ENCODE measurements around the gene DAB2. TPM values are rescaled to one million over a fixed set of nuclear protein-coding genes. Genes with fewer than 3 reads are reported as not detected.

Gene DAB2
- total RNA-seq, 1 donor from 2014 or later = 87.9 TPM

DNA sequence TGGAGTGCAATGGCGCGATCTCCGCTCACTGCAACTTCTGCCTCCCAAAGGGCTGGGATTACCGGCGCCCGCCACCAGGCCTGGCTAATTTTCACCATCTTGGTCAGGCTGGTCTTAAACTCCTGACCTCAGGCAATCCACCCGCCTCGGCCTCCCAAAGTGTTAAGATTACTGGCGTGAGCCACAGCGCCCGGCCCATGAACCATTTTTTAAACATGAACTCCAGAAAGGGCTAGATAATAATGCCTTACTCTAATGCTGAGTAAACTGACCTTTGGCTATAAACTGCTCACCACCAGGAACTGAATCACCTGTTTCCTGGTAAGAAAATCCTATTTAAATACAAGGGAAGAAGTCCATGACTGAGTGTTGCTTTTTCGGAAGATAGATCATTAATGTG, 23.2 kb upstream of the DAB2 start:
- DNase-seq (ENCODE audit: low spot score) = no peak

DNA sequence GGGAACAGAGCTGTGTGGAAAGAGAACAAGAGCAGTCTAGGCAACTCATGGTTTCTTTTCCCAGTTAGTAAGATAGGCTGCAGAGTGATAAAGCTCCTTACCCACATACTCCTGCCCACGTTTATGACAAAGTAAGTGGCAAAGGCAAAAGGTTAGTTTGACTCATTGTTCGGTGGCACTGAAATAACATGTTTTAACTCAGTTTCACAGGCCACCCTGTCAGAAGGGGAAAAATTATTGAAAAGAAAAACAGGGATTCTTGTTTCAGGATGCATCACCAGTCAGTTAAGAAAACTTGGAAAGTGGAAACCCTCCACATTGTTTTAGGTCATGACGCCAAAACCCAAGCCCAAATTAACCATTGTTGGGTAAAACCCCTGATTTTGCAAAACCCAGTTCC, 22.3 kb upstream of the DAB2 start:
- DNase-seq (ENCODE audit: low spot score) = no peak

DNA sequence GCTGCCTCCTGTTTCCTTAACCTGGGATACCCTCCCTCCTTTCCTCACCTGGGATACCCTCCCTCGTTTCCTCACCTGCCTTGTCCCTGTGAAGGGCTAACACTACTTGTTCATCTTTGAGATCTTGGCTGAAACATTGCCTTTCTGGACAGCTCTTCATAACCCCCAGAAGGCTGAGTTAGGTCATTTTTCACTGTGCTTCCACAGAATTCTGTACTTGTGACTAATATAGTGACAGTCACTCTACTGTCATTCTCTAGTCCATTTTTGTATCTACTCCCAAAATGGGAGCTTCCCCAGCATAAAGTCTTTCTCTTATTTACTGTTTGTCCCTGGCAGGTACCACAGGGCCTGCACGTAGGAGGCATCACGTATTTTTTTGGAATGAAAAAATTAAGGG, 21.5 kb upstream of the DAB2 start:
- no peak for DNase-seq (ENCODE audit: low spot score)

DNA sequence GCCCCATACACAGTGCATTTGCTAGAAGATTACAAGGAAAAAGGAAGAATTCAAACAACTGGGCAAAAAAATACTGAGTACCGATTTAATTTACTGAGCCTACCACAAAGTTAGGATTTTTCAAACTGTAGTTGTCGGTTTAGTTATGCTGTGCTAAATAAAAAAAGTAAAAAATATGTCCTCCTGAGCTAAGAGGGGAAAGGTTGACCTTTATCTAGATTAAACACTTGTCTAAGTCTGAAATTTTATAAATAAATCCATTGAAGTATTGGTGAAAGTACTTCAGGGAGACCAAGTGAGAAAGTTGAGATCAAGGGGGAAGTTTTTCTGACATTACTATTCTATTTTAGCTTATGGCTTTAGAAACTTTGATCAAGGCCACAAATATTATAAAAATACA, 19.1 kb upstream of the DAB2 start:
- DNase-seq (ENCODE audit: low spot score) = no peak

DNA sequence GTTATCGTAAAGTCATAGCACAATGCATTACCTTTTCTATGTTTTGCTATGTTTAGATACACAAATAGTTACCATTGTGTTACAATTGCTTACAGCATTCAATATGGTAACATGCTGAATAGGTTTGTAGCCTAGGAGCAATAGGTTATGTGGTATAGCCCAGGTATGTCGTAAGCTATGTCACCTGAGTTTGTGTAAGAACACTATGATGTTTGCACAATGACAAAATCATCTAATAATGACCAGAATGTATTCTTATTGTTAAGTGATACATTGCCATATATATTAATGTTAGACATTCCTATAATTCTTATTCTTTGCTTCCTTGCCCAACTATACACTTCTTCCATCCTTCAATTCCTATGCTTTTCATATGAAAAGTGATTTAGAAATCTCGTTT, 18.2 kb upstream of the DAB2 start:
- DNase-seq (ENCODE audit: low spot score) = no peak

DNA sequence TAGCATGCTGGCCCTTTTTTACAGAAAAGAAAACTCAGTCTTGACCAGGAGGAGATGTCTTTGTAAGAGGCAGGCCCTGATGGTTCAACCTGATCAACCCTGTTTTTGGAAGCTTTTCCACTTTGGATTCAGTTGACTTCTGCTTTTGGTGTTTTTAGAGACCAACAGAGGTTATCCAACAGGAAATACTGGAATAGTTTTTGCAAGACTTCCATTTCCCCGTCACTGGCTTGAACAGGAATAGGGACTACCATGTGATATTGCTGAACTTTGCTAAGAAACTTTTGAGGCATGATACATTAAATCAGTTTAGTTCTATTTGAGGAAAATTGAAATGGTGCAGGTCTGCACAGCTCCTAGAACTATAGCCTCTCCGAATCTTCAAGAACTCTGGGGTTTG, 17.1 kb upstream of the DAB2 start:
- DNase-seq (ENCODE audit: low spot score) = no peak

DNA sequence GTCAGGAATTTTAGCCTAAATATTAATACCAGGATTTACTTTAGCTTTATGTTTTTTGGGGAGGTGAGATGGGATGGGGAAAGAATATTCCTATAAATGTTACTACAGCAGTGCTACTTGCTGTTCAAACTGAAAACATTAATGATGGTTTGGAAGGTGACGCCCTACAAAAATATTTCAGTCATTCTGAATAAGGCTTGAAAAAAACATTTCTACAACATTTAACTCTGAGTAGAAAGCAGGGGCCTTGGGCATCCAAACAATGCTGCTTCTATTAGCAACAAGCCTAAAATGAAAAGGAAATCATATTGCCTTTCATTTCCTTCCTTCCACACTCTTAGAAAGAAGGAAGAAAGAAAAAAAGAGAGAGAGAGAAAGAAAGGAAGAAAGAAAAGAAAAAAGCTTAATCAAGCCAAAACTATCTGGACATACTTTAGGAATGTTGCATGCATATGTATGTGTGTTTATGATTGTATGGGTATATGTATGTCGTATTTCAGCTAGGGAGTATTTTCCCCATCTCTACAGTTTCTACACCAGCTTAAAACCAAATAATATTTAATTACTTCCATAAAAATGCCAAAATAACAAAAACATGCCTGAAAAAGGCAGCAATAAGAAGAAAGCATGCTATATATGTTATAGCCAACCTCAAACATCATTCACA, 16.3 kb upstream of the DAB2 start:
- DNase-seq (ENCODE audit: low spot score) = no peak

DNA sequence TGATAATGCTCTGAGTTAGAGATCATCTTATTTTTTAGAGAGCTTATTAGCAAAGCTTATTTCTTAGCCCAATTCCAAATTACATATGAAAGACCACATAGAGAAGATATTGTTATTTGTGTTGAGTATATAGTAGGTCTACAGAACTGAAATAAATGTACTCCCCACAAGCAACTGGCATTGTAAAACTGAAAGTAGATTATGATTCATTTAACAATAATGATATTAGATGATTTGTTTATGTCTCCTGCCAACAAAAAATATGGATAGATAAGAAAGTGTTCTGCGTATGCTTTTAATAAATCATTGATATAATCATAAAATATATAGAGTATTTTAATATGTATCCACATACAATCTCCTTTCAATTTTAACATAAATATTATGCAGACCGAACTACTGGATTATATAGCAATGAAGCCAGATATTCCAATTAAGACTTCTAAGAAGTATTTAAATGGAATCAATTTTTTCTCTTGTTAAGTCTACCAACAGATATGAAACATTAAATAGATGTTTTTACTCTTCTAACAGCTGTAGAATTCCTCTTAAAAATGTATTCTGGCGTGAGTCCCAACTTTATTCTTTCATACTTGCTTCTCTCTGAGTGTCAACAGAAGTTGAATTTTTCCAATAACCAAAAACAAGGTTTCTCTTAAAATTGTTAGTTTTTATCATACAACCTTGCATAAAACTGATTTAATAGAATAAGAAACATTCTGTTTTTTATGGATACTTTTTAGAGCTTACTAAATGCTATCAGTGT, 15.6 kb upstream of the DAB2 start:
- no peak for DNase-seq (ENCODE audit: low spot score)

DNA sequence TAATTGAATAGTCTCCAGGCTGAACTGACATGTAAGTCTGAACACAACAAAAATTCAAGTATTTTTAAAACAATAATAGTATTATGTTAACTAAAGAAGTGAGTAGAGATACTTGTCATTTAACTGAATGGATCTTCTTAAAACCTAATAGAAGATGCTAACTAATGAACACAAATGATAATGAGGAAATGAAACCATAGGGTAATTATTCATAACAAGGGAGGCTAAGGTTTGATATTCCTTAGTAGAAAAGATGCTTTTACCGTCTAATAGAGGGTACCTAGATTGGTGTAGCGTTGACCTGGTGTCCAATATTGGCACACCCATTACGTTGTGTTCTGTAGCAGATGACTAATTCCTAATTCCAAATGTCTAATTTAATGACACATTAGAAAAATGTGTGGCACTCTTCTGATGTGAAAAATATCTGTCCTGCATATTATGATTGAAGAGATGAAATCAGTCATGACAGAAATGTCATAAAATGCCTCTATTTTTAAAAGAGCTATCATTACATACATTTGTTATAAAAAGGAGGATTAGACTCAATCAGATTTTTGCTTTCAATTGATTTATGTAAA, 14.9 kb upstream of the DAB2 start:
- no peak for DNase-seq (ENCODE audit: low spot score)

DNA sequence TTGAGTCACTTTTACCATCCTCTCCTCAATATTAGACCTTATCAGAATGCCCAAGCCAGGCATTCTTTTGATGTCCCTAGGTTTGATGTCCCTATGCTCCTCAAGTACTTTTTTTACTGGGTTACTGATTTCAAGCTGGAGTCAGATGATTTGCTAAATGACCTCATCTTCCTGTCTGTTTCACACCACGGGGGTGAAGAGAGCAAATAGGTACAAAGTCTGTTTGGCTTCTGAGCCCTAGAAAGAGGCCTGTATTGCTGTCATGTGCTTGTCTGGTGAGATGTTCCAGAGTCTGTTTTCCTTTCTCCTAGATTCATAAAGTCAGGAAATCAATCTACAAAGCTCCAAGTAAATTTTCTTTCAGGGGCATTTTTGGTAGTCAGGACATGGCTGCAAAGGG, 12.7 kb upstream of the DAB2 start:
- DNase-seq (ENCODE audit: low spot score) = no peak

DNA sequence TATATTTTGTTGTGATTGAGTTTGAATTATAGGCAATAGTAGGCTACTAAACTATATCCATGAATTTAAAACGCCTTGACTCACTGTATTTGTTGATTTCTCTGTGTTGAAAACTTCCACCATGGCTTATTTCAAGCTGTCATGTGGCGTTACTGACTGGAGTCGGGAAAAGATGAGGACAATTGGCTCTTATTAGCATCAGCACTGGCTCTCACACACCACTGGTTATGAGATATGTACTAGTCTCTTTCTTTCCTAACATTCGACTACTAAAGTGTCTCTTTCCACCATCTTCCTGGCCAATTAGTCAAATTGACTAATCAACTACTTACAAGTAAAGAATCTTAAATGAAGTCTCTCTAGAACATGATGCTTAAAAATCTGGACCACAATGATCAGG, 9.1 kb upstream of the DAB2 start:
- no peak for DNase-seq (ENCODE audit: low spot score)

DNA sequence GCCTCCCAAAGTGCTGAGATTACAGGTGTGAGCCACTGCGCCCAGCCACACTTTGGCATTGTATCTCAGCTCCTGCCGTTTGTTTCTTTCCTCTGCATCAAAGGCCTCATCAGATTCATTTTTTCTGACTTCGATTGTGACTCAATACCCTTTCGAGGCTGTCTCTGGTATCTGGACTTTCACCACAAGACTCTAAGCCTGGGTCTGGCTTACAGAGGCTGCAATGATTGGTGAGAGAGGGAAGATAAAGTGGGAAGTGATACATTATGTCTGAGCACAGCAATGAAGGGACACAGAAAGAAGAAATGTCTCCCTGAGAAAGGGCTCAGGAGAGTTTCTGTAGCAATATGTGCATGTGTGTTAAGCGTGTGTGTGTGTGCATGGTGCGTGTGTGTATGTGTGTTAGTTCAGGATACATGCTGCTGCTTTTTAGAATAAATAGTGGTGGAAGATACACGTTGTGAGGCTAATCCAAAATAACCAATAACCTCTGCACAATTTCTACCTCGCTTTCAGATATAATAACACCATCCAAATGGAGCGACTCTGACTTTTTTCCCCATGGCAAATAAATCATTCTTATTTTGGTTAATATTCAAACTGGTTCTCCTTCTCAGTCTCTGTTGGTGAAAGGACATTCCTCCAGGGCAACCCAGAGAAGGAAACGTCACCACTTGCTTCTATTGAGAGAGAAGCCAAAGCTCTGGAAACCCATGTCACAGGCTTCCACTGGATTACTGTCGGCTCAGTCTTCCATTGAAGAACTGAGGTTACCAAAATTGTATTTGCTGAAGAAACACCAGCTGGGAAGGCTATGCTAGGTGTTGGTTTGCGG, 8.1 kb upstream of the DAB2 start:
- no peak for DNase-seq (ENCODE audit: low spot score)

DNA sequence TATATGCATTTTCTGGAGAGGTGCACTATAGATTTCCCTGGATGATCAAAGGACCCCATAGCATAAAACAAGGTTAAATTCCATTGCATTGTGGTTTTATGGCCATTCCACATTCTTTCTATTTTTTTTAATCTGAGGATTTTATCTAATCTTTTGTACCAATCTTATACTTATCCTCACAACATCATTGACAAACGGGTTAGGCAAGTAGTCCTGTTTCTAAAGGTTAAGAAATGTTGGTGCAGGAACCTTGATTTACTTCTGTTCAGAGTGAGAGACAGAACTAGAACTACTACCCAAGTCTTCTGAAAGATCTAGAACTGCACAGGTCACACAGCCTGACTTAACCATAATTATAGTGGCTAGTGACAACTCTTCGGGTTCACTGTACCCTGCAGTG, 5.7 kb upstream of the DAB2 start:
- no peak for DNase-seq (ENCODE audit: low spot score)

DNA sequence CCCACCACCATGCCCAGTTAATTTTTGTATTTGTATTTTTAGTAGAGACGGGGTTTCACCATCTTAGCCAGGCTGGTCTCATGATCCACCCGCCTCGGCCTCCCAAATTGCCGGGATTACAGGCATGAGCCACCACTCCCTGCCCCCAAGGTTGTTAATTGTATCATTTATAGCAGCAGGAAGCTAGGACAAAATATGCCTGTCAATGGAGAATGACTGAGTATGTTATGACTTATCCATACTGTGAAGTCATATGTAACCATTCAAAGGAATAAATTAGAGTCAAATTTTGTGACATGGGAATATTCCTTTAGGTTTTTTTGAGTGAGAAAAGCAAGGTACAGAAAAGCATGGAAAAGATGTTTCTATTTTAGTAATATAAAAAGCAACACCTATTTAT, 3.9 kb upstream of the DAB2 start:
- DNase-seq (ENCODE audit: low spot score) = no peak

DNA sequence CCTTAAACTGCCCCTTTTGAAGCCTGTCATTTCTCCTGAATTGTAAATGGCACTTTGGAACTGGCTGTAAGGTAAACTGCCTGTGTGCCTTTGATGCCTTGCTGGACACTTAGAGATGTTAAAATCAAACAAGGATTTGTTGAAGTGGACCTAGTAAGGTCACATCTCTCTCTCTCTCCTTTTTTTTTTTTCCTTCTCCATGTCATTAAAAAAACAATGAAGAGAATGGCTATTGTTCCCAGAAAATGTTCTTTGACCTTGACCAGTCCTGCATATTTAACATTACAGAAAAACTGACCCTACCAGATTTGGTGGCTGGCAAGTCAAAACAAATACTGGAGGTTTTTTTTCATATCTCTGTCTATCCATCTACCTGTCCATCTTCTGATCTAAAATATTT, 2.9 kb upstream of the DAB2 start:
- DNase-seq (ENCODE audit: low spot score) = no peak

DNA sequence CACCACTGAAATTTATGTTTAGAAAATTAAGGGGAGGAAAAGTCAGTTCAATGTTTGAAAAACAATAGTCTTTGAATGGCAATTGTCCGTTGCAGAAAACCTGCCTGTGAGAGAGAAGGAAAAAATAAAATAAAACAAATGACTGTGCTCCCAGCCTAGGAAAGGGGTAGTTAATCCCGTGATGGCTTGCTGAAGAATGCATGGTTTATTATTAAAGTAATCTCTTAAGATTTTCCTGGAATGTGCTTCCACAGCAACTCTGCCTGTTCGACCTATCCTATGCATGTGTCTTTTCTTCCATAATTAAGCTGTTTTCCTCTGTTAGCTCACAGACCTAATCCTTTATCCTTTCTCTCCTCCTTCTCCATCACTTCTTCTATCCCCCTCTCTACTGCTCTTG, 2.4 kb upstream of the DAB2 start:
- peak; percentile 38 for DNase-seq (ENCODE audit: low spot score)

DNA sequence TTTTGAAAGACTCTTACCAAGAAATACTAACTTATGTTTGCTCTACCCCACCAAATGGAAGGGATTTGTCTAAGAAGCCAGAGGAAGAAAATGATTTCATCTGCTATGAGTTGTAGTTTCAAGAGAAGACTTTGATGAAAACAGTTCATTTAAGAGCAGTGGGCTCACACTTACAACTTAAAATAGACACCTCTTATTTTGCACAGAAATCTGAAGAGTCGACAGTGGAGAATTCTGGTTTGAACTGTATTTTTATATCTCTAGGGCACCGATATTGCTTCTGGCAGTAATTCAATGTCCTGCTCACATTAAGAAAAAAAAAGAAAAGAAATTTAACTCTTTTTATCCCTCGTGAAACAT, 1.9 kb upstream of the DAB2 start:
- peak; percentile 46 for DNase-seq (ENCODE audit: low spot score)

DNA sequence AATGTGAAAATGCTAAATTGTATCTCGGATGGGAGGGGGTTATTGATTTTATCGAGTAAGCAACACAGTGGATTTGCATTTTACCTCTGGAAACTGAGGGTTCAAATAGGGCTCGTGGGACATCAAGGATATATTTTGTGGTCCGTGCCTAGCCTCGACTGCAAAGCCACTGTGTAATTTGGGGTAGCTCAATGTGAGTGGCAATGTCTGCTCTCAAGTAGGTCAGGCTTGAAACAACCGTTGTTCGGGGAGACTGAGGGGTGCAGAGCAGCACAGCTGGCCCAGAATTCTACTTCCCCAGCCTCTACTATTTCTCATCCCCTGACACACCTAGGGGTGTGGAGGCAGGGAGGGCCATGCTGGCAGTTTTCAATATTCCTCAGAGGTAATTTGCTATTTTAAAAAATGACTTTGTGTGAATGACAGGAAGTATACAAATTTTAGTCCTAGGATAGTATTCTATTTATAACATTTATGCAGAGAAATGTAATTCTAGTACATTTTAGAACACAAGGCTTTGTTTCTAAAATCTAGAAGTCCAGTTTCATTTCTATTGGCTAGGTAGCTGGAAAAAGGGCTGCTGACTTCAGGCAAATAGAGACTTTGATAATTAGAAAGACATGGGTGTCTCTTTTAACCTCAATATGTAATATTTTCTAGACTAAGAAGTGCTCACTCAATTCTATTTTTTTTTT, 1.4 kb upstream of the DAB2 start:
- DNase-seq (ENCODE audit: low spot score) = no peak

DNA sequence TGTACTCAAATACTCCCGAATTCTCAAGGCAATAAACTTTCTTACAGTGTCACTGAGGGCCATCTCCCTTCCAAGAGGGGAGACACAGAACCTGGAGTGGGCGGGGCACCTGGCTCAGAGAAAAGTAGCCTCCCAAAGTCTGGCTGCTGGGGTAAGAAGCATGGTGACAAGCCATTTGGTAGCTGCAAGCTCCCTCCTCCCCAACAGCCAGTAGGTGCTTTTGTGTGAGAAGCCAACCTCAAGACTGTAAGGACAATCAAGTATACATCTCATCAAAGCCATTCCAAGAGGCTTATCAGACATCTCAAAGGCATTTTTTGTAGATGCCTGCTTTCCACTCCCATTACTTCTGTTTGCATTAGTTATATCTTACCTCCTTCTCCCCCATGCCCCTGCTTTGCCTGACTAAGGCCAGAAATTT, 1.4 kb downstream of the DAB2 start:
- no peak for DNase-seq (ENCODE audit: low spot score)

DNA sequence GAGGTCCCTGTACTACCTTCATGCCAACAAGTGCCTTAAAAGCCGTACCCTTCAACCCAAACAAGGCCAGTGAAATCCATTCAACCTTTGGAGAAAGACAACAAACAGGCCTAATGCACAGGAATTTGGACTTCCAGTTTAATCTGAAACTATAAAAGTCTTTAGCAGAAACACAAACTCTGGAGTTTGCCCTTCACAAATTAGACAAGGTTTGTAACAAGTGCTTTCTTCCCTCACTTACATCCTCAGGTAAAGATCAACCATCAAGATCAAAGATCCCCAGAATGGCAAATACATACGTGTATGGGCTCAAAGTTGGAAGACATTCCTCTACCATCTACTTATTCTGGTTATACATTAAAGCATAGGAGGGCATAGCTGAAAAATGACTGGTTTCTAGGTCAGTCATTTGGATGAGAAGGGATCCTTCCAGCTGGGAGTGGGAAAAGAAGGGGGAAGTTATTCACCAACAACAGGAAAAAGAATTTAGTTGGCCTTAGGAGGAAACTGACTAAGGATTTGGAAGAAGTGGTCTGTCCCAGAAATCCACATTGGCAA, 2.0 kb downstream of the DAB2 start:
- no peak for DNase-seq (ENCODE audit: low spot score)

DNA sequence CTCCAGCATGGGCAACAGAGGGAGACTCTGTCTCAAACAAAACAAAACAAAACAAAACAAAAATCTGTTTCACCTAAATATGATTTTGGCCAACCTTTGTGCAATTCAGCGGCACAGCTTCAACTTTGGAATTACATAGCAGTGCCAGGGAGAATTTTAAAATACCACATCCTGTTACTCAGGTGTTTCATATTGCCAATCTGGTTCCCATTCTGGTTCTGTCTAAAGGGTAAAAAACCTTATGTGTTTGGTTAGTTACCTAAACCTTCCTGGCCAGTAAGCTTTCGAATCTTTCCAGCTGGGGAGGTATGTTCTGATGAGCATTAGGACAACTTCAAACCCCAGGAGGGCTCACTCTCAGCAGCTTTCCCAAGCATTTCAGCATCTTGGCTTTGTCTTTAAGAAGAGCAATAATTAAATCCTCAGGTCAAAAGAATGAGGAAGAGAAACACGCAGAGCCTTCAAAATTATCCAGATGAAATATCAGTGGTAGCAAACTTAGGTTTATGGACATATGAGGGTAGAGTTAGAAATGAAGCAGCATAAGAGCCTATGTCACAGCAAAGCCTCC, 2.7 kb downstream of the DAB2 start:
- no peak for DNase-seq (ENCODE audit: low spot score)

All from umbilical cord (tissue), 2 donors.